ENCODE data around the gene PIK3R5. TPM values are rescaled to one million over a fixed set of nuclear protein-coding genes. Genes with fewer than 3 reads are reported as not detected.

Gene PIK3R5
- total RNA-seq, 1 donor from 2014 or later: 0.29 TPM

GRCh38 chr17:8944083-8944482 is 21.4 kb downstream of the PIK3R5 start:
- TF ChIP-seq CTCF (conservative IDR thresholded peaks at IDR 0.05): no peak
- DNase-seq (ENCODE audit: extremely low spot score, unreplicated experiment): no peak
- Mint-ChIP-seq H3K27ac (no peak overlapping the region), H3K9me3 (no peaks in the 10 kb centered on the region), H3K27me3 (peaks cover 45% of the 10 kb centered on the region), H3K36me3 (no peaks in the 10 kb centered on the region), H3K4me1 (ENCODE audit: unreplicated experiment) (no peaks in the 10 kb centered on the region), H3K4me3 (no peak overlapping the region)

DNA sequence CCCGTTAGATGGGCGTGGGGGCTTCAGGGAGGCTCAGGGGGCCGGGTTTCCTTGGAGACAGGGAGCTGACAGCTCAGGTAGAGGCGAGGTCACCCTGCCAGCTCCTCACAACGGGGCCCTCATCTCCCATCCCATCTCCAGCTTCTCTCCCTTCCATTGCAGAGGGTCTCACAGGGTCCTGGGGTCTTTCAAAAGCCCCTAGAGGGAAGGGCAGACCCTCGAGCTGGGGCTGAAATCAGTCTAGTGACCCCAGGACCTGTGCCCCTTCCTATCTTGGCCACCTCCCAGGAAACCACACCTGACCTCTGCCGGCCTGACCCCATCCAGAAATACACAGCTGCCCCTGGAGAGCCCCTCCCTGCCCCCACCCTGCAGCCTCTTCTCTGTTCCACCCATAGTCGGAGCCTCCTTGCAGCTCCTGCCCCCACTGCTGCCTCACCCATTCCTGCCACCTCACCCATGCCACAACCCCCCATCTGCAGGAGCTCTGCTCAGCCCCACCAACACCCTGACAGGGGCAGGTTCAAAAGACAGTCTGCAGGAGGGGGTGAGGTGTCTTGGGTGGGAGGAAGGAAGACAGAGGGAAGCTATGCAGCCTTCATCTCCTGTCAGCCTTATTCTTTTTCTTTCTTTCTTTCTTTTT is 23.4 kb downstream of the PIK3R5 start:
- TF ChIP-seq CTCF (conservative IDR thresholded peaks at IDR 0.05): no peak
- Mint-ChIP-seq H3K27ac (no peak overlapping the region), H3K27me3 (peaks cover 40% of the 10 kb centered on the region), H3K36me3 (no peaks in the 10 kb centered on the region), H3K9me3 (no peaks in the 10 kb centered on the region), H3K4me3 (no peak overlapping the region), H3K4me1 (ENCODE audit: unreplicated experiment) (no peaks in the 10 kb centered on the region)
- peak; percentile 54 for DNase-seq (ENCODE audit: extremely low spot score, unreplicated experiment)

GRCh38 chr17:8941520-8941919 is 24.0 kb downstream of the PIK3R5 start:
- DNase-seq (ENCODE audit: extremely low spot score, unreplicated experiment): no peak
- H3K4me1 Mint-ChIP-seq (ENCODE audit: unreplicated experiment): no peaks in the 10 kb centered on the region
- no peak for TF ChIP-seq CTCF (conservative IDR thresholded peaks at IDR 0.05)
- no peak overlapping the region for H3K27ac Mint-ChIP-seq
- no peaks in the 10 kb centered on the region for H3K9me3 Mint-ChIP-seq
- no peak overlapping the region for H3K4me3 Mint-ChIP-seq
- H3K27me3 Mint-ChIP-seq: peaks cover 36% of the 10 kb centered on the region
- H3K36me3 Mint-ChIP-seq: no peaks in the 10 kb centered on the region

- no peak overlapping the region for H3K27ac Mint-ChIP-seq
- no peak overlapping the region for H3K4me3 Mint-ChIP-seq
- H3K9me3 Mint-ChIP-seq: no peaks in the 10 kb centered on the region
- no peaks in the 10 kb centered on the region for H3K4me1 Mint-ChIP-seq (ENCODE audit: unreplicated experiment)
- TF ChIP-seq CTCF (conservative IDR thresholded peaks at IDR 0.05): no peak
- H3K27me3 Mint-ChIP-seq: peaks cover 32% of the 10 kb centered on the region
- no peak for DNase-seq (ENCODE audit: extremely low spot score, unreplicated experiment)
- H3K36me3 Mint-ChIP-seq: no peaks in the 10 kb centered on the region
Measured at GRCh38 chr17:8940866-8941471, 24.5 kb downstream of the PIK3R5 start.

DNA sequence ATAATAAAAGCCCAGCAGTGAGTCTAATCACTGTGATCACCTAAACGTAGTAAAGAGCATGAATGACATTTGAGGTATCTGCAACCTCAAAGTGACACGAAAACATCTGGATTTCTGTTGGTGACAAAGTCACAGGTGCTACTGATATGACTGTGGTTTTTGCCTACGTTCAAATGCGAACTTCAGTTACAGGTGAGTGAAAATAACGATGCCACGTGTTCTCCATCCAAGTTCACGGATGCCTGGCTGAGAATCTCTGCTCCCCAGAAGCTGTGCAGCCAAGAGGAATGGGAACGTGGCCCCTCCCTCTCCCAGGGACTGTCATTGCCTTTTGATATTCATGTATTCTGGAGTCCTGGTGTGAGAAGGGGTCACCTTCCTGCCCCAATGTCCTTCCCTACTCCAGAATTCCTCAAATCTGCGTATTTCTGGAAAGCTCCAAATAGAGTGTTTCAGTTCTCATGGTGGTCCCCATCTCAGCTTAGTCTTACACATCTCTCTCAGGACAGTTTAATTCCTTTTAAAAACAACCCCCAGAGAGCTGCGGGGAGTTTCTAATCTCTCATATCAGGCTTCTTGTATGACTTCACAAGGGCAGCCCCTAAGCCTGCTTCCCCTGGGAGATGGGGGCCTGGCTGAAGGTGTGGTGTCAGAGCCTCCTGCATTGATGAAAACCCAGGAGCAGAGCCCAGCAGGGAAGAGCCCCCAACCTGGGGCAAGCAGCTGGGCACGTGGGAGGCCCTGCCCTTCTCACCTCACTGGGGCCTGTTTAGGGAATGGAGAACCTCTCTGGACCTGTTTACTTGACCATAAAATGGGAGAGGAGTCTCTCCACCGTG is 25.8 kb downstream of the PIK3R5 start:
- Mint-ChIP-seq H3K36me3 (no peaks in the 10 kb centered on the region), H3K4me1 (ENCODE audit: unreplicated experiment) (no peaks in the 10 kb centered on the region), H3K9me3 (no peaks in the 10 kb centered on the region), H3K27ac (no peak overlapping the region), H3K27me3 (peaks cover 29% of the 10 kb centered on the region), H3K4me3 (no peak overlapping the region)
- no peak for TF ChIP-seq CTCF (conservative IDR thresholded peaks at IDR 0.05)
- DNase-seq (ENCODE audit: extremely low spot score, unreplicated experiment): no peak
